SU-DHL-6 (cell line): Measurements from ENCODE around the gene TTLL9.
A peak's percentile ranks its signal among the peaks of the same experiment; 100 is the strongest.

ENCODE experiments used
- H2AFZ ChIP-seq: fragments of 200-600 bp; sonication (generic); 2 replicates; pipeline ENCODE4 v1.6.1; 2014; ENCODE audit warnings: low read depth, mild to moderate bottlenecking, moderate library complexity, mixed read lengths, antibody characterized with exemption, low read length; ENCODE audit not compliant: severe bottlenecking
- H3F3A ChIP-seq: fragments of 200-600 bp; shearing (Covaris generic); 2 replicates; pipeline ENCODE4 v1.6.0; 2016; ENCODE audit warnings: antibody characterized with exemption, mild to moderate bottlenecking; ENCODE audit not compliant: insufficient read depth
- H3K27ac ChIP-seq: fragments of 200-600 bp; sonication (generic); 2 replicates; pipeline ENCODE4 v1.5.1; 2016; ENCODE audit warnings: low read depth, mild to moderate bottlenecking, low read length, moderate library complexity, mixed read lengths
- H3K27me3 ChIP-seq: fragments of 200-600 bp; sonication (generic), shearing (Covaris generic); 2 replicates; pipeline ENCODE4 v1.6.0; 2014; ENCODE audit warnings: mild to moderate bottlenecking, low read length
- H3K36me3 ChIP-seq: fragments of 200-600 bp; sonication (generic); 2 replicates; pipeline ENCODE4 v1.6.1; 2014; ENCODE audit warnings: mild to moderate bottlenecking, low read length, mixed read lengths
- H3K4me2 ChIP-seq: fragments of 300-600, 200-600 bp; shearing (Covaris generic), sonication (generic); 2 replicates; pipeline ENCODE4 v1.6.0; 2014; ENCODE audit warnings: low read length, low read depth, mild to moderate bottlenecking; ENCODE audit not compliant: poor library complexity, severe bottlenecking
- H3K4me3 ChIP-seq: fragments of 200-600 bp; sonication (generic); 2 replicates; pipeline ENCODE4 v1.5.1; 2014; ENCODE audit warnings: antibody characterized with exemption, low read length, mild to moderate bottlenecking, mixed read lengths; ENCODE audit not compliant: insufficient read depth, poor library complexity, severe bottlenecking
- H3K79me2 ChIP-seq: fragments of 200-600 bp; sonication (generic); 2 replicates; pipeline ENCODE4 v1.6.1; 2014; ENCODE audit warnings: mild to moderate bottlenecking, low read length, moderate library complexity; ENCODE audit not compliant: insufficient read depth
- H3K9ac ChIP-seq: fragments of 200-600 bp; sonication (generic); 2 replicates; pipeline ENCODE4 v1.7.0; 2014; ENCODE audit warnings: mild to moderate bottlenecking, low read length
- H3K9me2 ChIP-seq: fragments of 200-600 bp; sonication (generic); replicated peaks from 2 replicates; pipeline ENCODE4 v1.6.1; 2014; ENCODE audit warnings: low read length; ENCODE audit not compliant: insufficient read depth
- H3K9me3 ChIP-seq: fragments of 200-600 bp; sonication (generic); 2 replicates; pipeline ENCODE4 v1.6.1; 2014; ENCODE audit warnings: low read length, mixed read lengths; ENCODE audit not compliant: insufficient read depth
- H4K20me1 ChIP-seq: fragments of 200-600 bp; sonication (generic); 2 replicates; pipeline ENCODE4 v1.6.1; 2014; ENCODE audit warnings: low read depth, mild to moderate bottlenecking, antibody characterized with exemption, low read length, moderate library complexity, mixed read lengths
- EZH2phosphoT487 ChIP-seq: fragments of 200-600 bp; sonication (generic), shearing (Covaris generic); conservative IDR thresholded peaks from 2 replicates; pipeline ENCODE4 v1.6.1; 2018; ENCODE audit warnings: mild to moderate bottlenecking, antibody characterized with exemption, low read length, moderate library complexity, mixed read lengths
- TF ChIP-seq, protein P1 (sequence below): fragments of 200-600 bp; sonication (generic); IDR thresholded peaks from one replicate; pipeline ENCODE4 v1.5.1; 2017; ENCODE audit warnings: antibody characterized with exemption, mild to moderate bottlenecking, low read length, moderate library complexity; ENCODE audit not compliant: insufficient read depth, poor library complexity, severe bottlenecking

The TTLL9 gene, protein sequence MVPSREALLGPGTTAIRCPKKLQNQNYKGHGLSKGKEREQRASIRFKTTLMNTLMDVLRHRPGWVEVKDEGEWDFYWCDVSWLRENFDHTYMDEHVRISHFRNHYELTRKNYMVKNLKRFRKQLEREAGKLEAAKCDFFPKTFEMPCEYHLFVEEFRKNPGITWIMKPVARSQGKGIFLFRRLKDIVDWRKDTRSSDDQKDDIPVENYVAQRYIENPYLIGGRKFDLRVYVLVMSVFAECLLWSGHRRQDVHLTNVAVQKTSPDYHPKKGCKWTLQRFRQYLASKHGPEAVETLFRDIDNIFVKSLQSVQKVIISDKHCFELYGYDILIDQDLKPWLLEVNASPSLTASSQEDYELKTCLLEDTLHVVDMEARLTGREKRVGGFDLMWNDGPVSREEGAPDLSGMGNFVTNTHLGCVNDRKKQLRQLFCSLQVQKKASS

DNA sequence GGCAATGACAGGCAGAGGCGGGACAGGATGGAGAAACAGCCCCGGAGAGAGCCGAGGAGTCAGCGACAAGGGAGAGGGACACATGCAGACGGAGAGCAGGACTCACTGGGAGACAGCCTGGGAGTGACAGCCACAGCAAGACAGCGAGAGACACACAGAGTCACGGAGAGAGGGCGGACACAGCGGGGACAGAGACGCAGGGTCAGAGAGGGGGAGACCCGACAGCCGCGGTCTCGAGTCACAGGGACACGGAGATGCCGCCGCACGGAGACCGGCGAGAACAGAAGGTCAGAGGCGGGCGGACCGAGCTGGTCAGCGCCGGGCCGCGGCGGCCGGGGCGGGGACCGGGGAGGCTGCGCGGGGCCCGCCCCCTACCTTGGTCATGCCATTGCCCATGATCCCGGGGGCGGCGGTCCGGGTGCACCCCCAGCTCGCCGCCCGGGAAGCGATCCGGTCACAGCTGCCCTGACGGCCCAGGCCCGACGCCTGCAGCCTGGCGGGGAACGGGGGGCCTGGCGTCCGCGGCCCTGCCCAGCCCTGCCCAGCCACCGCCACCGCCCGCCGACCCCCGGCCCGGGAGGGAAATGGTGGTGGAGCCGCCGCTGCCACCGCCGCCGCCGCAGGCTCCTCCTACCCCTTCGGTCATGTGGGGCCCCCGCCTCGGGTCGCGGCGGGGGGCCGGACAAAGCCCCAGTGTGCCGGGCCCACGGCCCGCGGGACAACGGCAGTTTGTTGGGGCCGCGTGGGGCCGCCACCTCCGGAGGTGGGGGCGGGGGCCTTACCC lies at the start of gene TTLL9, which contains the start of gene DUSP15:
Gene TTLL9, plus strand, starts transcription at position 693 of the 784 bp plus-strand sequence. CDS start 493 bp downstream, outside the sequence.
Gene DUSP15, minus strand, starts transcription at position 586 of the 784 bp plus-strand sequence. Its CDS starts 190 bp downstream, at position 396.
- Histone ChIP-seq H3K9ac (peak within 1 kb of the TSS; percentile 56), H3K9me2 (no peaks in the 10 kb centered on the region), H3K79me2 (no peaks in the 10 kb centered on the region), H3K36me3 (no peaks in the 10 kb centered on the region), H3F3A (no peaks in the 10 kb centered on the region), H3K27ac (no peak within 1 kb of the TSS), H4K20me1 (no peaks in the 10 kb centered on the region), H3K27me3 (no peaks in the 10 kb centered on the region), H3K9me3 (no peaks in the 10 kb centered on the region), H2AFZ (peak within 1 kb of the TSS; percentile 92), H3K4me2 (peak within 1 kb of the TSS; percentile 58), H3K4me3 (peak within 1 kb of the TSS; percentile 47)
- TF ChIP-seq EZH2phosphoT487: 0 out of 2 replicates have a peak, but pooled peaks have one; percentile 84
- TF ChIP-seq, protein P1, sequence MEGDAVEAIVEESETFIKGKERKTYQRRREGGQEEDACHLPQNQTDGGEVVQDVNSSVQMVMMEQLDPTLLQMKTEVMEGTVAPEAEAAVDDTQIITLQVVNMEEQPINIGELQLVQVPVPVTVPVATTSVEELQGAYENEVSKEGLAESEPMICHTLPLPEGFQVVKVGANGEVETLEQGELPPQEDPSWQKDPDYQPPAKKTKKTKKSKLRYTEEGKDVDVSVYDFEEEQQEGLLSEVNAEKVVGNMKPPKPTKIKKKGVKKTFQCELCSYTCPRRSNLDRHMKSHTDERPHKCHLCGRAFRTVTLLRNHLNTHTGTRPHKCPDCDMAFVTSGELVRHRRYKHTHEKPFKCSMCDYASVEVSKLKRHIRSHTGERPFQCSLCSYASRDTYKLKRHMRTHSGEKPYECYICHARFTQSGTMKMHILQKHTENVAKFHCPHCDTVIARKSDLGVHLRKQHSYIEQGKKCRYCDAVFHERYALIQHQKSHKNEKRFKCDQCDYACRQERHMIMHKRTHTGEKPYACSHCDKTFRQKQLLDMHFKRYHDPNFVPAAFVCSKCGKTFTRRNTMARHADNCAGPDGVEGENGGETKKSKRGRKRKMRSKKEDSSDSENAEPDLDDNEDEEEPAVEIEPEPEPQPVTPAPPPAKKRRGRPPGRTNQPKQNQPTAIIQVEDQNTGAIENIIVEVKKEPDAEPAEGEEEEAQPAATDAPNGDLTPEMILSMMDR: no peak

DNA sequence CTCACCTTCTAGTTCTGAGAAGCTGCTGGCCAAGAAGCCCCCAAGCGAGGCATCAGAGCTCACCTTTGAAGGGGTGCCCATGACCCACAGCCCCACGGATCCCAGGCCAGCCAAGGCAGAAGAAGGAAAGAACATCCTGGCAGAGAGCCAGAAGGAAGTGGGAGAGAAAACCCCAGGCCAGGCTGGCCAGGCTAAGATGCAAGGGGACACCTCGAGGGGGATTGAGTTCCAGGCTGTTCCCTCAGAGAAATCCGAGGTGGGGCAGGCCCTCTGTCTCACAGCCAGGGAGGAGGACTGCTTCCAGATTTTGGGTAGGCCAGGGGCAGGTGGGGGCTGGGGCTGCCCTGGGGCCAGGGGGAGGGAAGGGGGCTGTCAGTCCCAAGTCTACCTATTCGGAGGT lies 49.0 kb upstream of the TTLL9 start:
- Histone ChIP-seq H3K9me3 (no peaks in the 10 kb centered on the region), H3K27ac (no peak overlapping the region), H4K20me1 (no peaks in the 10 kb centered on the region), H3K27me3 (no peaks in the 10 kb centered on the region), H3K36me3 (no peaks in the 10 kb centered on the region), H2AFZ (no peak overlapping the region), H3K9ac (no peak overlapping the region), H3K9me2 (no peaks in the 10 kb centered on the region), H3K4me2 (no peak overlapping the region), H3K4me3 (no peak overlapping the region), H3K79me2 (no peaks in the 10 kb centered on the region), H3F3A (no peaks in the 10 kb centered on the region)
- TF ChIP-seq, protein P1: no peak
- no peak for TF ChIP-seq EZH2phosphoT487

DNA sequence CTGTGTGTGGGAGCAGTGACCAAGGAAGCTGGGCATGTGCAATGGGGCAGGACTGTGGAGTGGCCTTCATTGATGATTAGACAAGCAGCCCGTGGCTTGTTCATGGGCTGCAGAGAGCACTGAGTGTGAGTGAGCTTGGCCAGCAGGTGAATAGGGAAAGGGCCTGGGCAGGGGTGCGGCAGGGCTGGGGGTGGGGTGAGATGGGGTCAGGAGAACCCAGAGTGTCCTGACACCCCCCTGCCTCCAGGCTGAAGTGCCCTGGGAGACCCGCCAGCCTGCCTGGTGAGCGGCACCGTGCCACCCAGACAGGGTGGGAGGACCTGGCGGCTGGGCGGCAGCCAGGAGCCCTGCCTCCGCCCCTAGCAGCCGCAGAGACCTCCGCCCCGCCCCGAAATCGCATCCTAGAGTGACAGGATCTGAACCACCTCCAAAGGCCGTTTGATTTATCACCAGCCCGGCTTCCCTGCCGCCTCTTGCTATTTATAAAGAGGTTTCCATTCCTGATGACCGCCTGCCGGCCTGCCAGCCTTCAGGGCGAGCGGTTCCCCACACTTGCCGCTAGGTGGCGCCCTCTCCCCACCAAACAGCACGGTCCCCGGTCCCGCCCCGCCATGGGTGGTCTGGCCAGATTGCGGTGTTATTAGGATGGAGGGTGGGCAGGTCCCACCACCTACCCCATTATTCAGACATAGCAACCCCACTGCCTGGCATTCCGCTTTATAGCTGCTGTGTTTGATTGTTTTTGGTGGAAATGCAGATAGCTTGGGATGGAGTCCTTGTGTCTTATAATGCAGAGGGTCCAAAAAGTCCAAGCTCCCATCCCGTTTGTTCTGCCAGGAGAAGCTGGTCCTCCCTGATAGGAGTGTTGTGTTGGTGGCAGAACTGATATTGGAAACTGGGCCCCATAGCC lies 47.8 kb upstream of the TTLL9 start:
- TF ChIP-seq EZH2phosphoT487: no peak
- TF ChIP-seq, protein P1: peak; percentile 97
- Histone ChIP-seq H3K4me3 (no peak overlapping the region), H3K9me2 (no peaks in the 10 kb centered on the region), H2AFZ (no peak overlapping the region), H3K27me3 (no peaks in the 10 kb centered on the region), H3K36me3 (no peaks in the 10 kb centered on the region), H3K79me2 (no peaks in the 10 kb centered on the region), H3K9me3 (no peaks in the 10 kb centered on the region), H3F3A (no peaks in the 10 kb centered on the region), H3K9ac (no peak overlapping the region), H4K20me1 (no peaks in the 10 kb centered on the region), H3K27ac (no peak overlapping the region), H3K4me2 (no peak overlapping the region)
